ENCODE results near the gene CRYBB3.
"Not testable (repeated sequence)": the region's sequence is repeated elsewhere in the genome, so short reads cannot be mapped to it uniquely, and the experiment has no call there.

Gene CRYBB3

GRCh38 chr22:25235547-25236290 lies 36.1 kb downstream of the CRYBB3 start:
- no peak overlapping the region for H3K27ac ChIP-seq (ENCODE audit: low read length)
- H3K4me3 ChIP-seq (ENCODE audit: low read length) = no peak overlapping the region
- H3K9me3 ChIP-seq (ENCODE audit: insufficient read depth, low read depth, low read length) = no peaks in the 10 kb centered on the region
- H3K9ac ChIP-seq (ENCODE audit: low read depth, low read length) = no peak overlapping the region
- no peaks in the 10 kb centered on the region for H3K4me1 ChIP-seq (ENCODE audit: insufficient read depth, low read length)
- H3K27me3 ChIP-seq (ENCODE audit: insufficient read depth, low read length) = no peaks in the 10 kb centered on the region
- no peaks in the 10 kb centered on the region for H3K36me3 ChIP-seq (ENCODE audit: insufficient read depth, low read depth, low read length)

DNA sequence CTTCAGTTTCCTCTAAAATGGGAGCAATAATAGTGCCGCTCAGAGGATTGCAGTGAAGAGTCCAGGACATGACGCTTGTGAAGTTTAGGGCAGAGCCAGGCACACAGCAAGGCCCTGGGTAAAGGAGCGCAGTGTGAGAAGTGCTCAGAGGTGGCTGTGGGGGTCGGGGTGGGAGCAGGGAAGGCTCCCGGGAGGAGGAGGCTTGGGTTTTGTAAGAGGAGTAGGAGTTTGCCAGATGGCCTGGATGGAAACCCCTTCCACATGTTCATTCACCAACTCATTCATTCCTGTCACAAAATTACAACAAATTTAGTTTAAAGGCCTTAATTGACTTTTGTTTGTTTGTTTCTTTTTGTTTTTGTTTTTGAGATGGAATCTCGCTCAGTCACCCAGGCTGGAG lies 36.8 kb downstream of the CRYBB3 start:
- H3K27me3 ChIP-seq (ENCODE audit: insufficient read depth, low read length) = no peaks in the 10 kb centered on the region
- H3K4me3 ChIP-seq (ENCODE audit: low read length) = no peak overlapping the region
- H3K4me1 ChIP-seq (ENCODE audit: insufficient read depth, low read length) = no peaks in the 10 kb centered on the region

DNA sequence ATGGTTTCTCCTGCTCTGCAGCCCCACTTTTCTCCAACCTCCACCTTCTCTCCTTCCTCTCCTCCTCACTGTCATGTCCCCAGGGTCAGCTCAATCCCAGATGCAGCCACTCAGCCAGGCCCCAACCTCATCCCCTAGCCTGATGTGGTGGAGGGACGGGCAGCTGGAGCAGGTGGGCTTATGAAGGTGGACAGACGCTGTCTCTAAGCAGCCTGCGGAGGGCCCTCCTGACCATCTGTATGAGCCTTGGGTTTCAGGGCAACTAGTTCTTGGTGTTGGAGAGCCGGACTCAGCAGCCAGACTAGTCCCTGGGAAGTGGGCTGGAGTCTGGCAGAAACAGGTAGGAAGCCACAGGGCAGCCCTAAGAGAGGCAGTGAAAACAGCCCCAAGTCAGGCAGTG lies 37.8 kb downstream of the CRYBB3 start:
- H3K9ac ChIP-seq (ENCODE audit: low read depth, low read length) = no peak overlapping the region
- H3K4me3 ChIP-seq (ENCODE audit: low read length) = no peak overlapping the region
- no peaks in the 10 kb centered on the region for H3K27me3 ChIP-seq (ENCODE audit: insufficient read depth, low read length)
- no peaks in the 10 kb centered on the region for H3K36me3 ChIP-seq (ENCODE audit: insufficient read depth, low read depth, low read length)
- H3K27ac ChIP-seq (ENCODE audit: low read length) = no peak overlapping the region
- no peaks in the 10 kb centered on the region for H3K4me1 ChIP-seq (ENCODE audit: insufficient read depth, low read length)
- H3K9me3 ChIP-seq (ENCODE audit: insufficient read depth, low read depth, low read length) = no peaks in the 10 kb centered on the region

More for the DNA sequence above, 36.8 kb downstream of the CRYBB3 start:
- H3K27ac ChIP-seq (ENCODE audit: low read length) = no peak overlapping the region
- H3K9ac ChIP-seq (ENCODE audit: low read depth, low read length) = no peak overlapping the region
- no peaks in the 10 kb centered on the region for H3K9me3 ChIP-seq (ENCODE audit: insufficient read depth, low read depth, low read length)
- no peaks in the 10 kb centered on the region for H3K36me3 ChIP-seq (ENCODE audit: insufficient read depth, low read depth, low read length)

DNA sequence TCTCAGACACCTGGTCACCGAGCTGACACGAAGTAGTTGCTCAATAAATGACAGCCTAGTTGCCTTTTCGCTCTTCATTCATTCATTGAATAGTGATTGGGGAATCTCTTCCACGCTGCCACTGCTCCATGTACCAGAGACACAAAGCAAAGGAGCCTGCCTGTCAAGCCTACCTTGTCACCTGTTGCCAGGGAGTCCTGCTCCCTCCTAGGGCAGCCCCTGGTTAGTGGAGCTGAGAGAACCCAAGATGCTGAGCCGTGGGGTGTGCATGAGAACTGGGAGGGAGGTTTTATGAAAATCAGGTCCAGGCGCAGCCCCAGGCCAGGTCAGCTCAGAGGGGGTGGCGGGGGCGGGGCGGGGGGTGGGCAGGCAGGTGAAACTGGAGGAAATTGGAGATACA lies 38.4 kb downstream of the CRYBB3 start:
- H3K27me3 ChIP-seq (ENCODE audit: insufficient read depth, low read length); H3K4me1 ChIP-seq (ENCODE audit: insufficient read depth, low read length); H3K4me3 ChIP-seq (ENCODE audit: low read length); H3K9me3 ChIP-seq (ENCODE audit: insufficient read depth, low read depth, low read length); H3K27ac ChIP-seq (ENCODE audit: low read length); H3K9ac ChIP-seq (ENCODE audit: low read depth, low read length); H3K36me3 ChIP-seq (ENCODE audit: insufficient read depth, low read depth, low read length): not testable (repeated sequence)

DNA sequence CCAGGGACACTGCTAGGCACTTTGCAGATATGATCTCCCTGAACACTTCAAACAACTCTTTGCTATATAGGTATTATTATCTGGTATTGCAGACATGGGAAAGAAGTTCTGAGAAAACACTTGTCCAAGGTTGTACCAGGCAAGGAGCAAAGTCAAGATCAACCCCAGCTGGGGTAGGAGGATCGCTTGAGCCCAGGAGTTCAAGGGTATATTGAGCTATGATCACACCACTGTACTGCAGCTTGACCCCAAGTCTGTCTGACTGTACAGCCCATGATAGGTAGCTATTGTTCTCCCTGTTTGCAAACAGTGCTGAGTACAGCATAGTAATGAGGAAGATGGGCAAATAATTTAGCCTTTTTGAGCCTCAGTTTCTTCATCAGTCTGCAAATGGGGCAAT lies 55.5 kb downstream of the CRYBB3 start:
- not testable (repeated sequence) for H3K36me3 ChIP-seq (ENCODE audit: insufficient read depth, low read depth, low read length); H3K9me3 ChIP-seq (ENCODE audit: insufficient read depth, low read depth, low read length)

More for the DNA sequence above, 55.5 kb downstream of the CRYBB3 start:
- not testable (repeated sequence) for H3K4me3 ChIP-seq (ENCODE audit: low read length); H3K9ac ChIP-seq (ENCODE audit: low read depth, low read length); H3K27me3 ChIP-seq (ENCODE audit: insufficient read depth, low read length); H3K27ac ChIP-seq (ENCODE audit: low read length); H3K4me1 ChIP-seq (ENCODE audit: insufficient read depth, low read length)
